ACC112 (cell line): Measurements from ENCODE around the gene SYNGR3.

Experiments used
- H2AFZ ChIP-seq: fragments of 200-600 bp; sonication (generic); one replicate; pipeline ENCODE4 v1.6.0; 2017; ENCODE audit warnings: antibody characterized with exemption, low read length; ENCODE audit not compliant: unreplicated experiment
- H3K27ac ChIP-seq: fragments of 200-600 bp; sonication (generic); 2 replicates; pipeline ENCODE4 v1.5.1; 2014; ENCODE audit warnings: low read depth, mild to moderate bottlenecking, antibody characterized with exemption, low read length, moderate library complexity
- H3K27me3 ChIP-seq: fragments of 200-600 bp; sonication (generic); 2 replicates; pipeline ENCODE4 v1.6.1; 2014; ENCODE audit warnings: mild to moderate bottlenecking, antibody characterized with exemption, low read length, moderate library complexity, mixed read lengths; ENCODE audit not compliant: insufficient read depth
- H3K36me3 ChIP-seq: fragments of 200-600 bp; sonication (generic); 2 replicates; pipeline ENCODE4 v1.6.1; 2016; ENCODE audit warnings: mild to moderate bottlenecking, antibody characterized with exemption, low read length, moderate library complexity, mixed read lengths; ENCODE audit not compliant: insufficient read depth
- H3K4me1 ChIP-seq: fragments of 200-600 bp; sonication (generic); one replicate; pipeline ENCODE4 v1.6.1; 2016; ENCODE audit warnings: low read length, mixed read lengths; ENCODE audit not compliant: insufficient read depth, unreplicated experiment, control insufficient read depth
- H3K4me3 ChIP-seq: fragments of 200-600 bp; sonication (generic); 2 replicates; pipeline ENCODE4 v1.5.1; 2014; ENCODE audit warnings: mild to moderate bottlenecking, low read depth, low read length
- H3K79me2 ChIP-seq: fragments of 200-600 bp; sonication (generic); one replicate; pipeline ENCODE4 v1.6.0; 2016; ENCODE audit warnings: low read length; ENCODE audit not compliant: control insufficient read depth, unreplicated experiment, insufficient read depth

The SYNGR3 gene

DNA sequence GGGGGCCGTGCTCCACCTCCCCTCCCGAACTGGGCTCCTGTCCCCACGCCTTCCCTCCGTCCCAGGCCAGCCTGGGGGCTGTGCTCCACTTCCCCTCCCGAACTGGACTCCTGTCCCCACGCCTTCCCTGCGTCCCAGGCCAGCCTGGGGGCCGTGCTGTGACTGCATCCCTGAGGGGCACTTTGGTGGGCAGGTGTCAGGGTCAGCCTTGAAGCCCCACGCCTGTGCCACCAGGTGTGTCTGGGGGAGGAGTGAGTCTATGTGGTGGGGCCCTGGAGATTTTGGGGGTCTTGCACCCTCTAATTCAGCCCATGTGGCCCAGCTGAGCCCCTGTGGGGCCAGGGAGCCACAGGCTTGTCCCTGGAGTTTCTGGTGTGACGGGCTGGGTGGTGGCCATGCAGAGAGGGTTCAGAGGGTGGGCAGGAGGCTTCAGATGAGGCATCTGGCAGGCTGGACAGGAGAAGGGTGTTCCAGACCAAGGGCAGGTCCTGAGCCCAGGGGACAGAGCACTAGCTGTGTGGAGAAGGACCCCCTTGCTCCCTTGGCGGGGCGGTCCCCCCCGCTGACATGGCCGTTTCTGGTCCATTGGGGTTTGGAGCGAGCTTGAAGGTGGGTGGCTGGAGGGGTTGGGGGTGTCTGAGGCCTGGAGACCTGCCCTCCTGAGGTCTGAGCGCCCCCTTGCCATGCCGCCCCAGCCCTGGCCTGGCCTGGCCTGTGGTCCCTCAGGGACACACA, 45.1 kb downstream of the SYNGR3 start:
- Histone ChIP-seq H2AFZ (no peak overlapping the region), H3K4me1 (peaks cover 43% of the 10 kb centered on the region), H3K36me3 (no peaks in the 10 kb centered on the region), H3K27ac (peak overlapping the region; percentile 65), H3K4me3 (peak overlapping the region; percentile 53), H3K79me2 (no peaks in the 10 kb centered on the region), H3K27me3 (no peaks in the 10 kb centered on the region)

DNA sequence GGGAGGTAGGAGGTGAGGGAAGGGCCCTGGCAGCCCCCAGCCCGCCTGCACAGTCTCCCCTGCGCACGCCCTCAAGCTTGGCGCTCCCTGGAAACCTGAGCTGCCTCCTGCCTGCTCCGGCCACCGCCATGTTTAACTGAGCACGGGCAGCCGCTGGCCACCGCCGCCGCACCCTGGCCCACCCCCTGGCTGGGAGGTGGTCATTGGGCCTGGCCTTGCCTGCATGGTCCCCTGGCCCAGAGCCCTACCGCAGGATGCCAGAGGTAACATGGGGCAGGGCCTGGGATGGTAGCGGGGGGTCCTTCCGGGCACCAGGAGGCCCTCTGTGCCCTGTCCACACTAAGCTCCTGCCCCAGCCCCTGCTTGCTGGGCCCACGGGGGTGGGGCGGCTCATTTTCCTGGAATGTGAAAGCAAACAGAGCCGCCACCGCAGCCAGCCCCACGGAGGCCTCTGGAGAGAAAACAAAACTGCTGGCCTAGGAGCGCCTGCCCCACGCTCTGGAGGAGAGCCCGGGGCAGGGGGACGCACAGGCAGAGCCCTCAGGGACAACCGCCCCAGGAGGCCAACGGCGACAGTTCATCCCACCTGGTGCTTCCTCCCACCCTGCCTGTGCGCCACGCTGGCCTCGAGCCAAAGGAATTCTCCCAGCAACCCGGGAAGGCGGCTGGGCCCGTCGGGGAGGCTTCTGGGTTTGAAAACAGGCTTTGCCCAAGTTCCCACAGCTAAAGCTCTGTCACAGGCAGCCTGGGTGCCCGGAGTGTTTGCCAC, 45.8 kb downstream of the SYNGR3 start:
- Histone ChIP-seq H3K79me2 (no peaks in the 10 kb centered on the region), H3K27ac (peak overlapping the region; percentile 65), H3K4me3 (peak overlapping the region; percentile 53), H3K36me3 (no peaks in the 10 kb centered on the region), H3K27me3 (no peaks in the 10 kb centered on the region), H3K4me1 (peaks cover 43% of the 10 kb centered on the region), H2AFZ (no peak overlapping the region)

DNA sequence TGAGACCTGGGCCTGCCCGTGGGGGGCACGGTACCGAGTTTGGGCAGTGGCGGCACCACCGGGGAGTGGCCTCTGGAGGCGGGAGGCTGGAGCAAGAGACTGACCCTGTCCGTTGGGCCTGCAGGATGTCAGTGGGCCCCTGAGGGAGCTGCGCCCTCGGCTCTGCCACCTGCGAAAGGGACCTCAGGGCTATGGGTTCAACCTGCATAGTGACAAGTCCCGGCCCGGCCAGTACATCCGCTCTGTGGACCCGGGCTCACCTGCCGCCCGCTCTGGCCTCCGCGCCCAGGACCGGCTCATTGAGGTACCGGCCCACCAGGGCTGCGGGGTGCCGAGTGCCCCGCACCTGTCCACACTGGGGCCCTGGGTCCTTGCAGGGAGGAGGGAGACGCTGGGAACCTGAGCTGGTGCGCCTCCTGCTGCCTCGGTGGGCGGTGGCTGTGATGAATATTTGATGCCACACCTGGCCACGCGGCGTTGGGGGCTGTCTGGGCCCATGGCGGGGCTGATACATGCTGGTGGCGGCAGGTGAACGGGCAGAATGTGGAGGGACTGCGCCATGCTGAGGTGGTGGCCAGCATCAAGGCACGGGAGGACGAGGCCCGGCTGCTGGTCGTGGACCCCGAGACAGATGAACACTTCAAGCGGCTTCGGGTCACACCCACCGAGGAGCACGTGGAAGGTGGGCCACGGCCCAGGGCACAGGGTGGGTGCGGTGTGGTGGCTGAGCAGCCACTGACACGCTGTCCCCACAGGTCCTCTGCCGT, 46.6 kb downstream of the SYNGR3 start:
- no peaks in the 10 kb centered on the region for H3K36me3 ChIP-seq
- peak overlapping the region; percentile 65 for H3K27ac ChIP-seq
- H3K79me2 ChIP-seq: no peaks in the 10 kb centered on the region
- peak overlapping the region; percentile 53 for H3K4me3 ChIP-seq
- H3K27me3 ChIP-seq: no peaks in the 10 kb centered on the region
- peaks cover 43% of the 10 kb centered on the region for H3K4me1 ChIP-seq
- H2AFZ ChIP-seq: no peak overlapping the region

DNA sequence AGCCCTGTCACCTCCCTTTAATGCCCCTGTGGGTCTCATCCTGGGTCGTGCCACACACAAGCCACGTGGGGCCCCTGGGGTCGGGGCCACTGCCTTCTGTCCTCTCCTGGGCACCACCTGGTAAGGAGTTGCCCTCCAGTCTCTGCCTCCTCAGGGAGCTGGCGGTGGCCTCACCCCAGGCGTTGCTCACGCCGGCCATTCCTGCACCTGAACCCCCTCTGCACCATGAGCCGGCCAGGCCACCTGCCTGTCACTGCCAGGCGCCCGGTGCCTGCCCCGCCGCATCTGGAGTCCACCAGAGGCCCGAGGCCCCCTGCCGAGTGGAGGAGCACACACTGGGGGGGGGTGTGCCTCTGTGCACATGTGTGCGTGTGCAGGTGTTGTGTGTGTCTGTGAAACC, 47.3 kb downstream of the SYNGR3 start:
- Histone ChIP-seq H3K4me1 (peaks cover 43% of the 10 kb centered on the region), H3K27ac (no peak overlapping the region), H3K36me3 (no peaks in the 10 kb centered on the region)

DNA sequence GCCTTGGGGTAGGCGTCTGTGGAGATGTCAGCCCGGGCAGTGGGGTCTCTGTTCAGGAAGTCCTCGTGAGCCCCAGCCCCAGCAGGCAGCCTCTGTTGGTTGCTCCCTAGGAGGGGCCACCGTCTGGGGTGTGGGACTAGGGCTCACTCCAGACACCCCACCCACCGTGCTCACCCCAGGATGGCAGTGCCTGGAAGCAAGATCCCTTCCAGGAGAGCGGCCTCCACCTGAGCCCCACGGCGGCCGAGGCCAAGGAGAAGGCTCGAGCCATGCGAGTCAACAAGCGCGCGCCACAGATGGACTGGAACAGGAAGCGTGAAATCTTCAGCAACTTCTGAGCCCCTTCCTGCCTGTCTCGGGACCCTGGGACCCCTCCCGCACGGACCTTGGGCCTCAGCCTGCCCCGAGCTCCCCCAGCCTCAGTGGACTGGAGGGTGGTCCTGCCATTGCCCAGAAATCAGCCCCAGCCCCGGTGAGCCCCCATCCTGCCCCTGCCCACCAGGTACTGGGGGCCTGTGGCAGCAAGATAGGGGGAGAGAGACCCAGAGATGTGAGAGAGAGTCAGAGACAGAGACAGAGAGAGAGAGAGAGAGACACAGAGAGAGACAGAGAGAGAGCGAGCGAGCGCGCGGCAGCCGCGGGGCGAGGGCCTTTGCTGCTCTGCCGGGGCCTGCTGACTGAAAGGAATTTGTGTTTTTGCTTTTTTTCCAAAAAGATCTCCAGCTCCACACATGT, 48.0 kb downstream of the SYNGR3 start:
- Histone ChIP-seq H3K4me3 (no peak overlapping the region), H3K79me2 (no peaks in the 10 kb centered on the region), H2AFZ (no peak overlapping the region), H3K27me3 (no peaks in the 10 kb centered on the region), H3K4me1 (peaks cover 37% of the 10 kb centered on the region), H3K36me3 (no peaks in the 10 kb centered on the region), H3K27ac (no peak overlapping the region)

More for the DNA sequence above, 47.3 kb downstream of the SYNGR3 start:
- no peaks in the 10 kb centered on the region for H3K79me2 ChIP-seq
- H3K4me3 ChIP-seq: no peak overlapping the region
- no peak overlapping the region for H2AFZ ChIP-seq
- no peaks in the 10 kb centered on the region for H3K27me3 ChIP-seq

DNA sequence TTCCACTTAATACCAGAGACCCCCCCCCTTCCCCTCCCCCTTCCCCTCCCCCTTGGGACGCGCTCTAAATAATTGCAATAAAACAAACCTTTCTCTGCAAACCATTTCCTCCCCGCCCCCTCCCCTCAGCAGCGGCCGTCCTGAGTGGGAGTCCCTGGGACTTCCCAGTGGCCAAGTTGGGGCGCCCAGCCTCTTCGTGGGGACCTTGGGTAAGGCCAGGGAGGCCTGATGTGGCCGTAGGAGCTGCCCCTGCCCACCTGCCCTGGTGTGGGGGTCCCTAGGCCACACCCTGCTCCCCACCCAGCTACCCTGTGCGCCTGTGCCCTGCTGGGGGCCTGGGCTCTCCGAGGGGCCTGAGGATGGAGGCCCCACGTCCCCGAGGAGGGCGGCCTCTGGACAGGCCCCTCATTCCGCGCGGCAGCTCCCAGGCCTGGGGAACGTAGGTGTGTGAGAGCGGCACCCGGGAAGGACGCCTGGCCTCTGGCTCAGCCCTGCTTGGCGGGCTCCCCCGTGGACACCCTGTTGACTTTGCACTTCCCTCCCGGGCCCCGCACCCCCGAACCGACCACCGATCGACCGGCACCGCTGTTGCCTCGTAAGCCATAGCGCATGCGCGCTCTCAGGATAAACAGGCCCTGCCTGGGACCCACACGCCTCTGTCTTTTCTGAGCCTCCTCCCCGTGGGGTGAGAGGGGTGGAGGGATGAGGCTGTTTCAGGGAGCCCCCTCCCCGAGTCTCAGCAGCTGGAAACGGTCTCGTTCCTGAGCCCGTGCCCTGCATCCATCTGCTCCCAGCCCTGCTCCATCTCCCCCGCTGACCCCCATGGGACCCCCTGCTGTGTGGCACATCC, 48.8 kb downstream of the SYNGR3 start:
- Histone ChIP-seq H3K4me1 (peaks cover 30% of the 10 kb centered on the region), H2AFZ (no peak overlapping the region), H3K4me3 (no peak overlapping the region), H3K27me3 (no peaks in the 10 kb centered on the region), H3K36me3 (no peaks in the 10 kb centered on the region), H3K79me2 (no peaks in the 10 kb centered on the region), H3K27ac (no peak overlapping the region)

DNA sequence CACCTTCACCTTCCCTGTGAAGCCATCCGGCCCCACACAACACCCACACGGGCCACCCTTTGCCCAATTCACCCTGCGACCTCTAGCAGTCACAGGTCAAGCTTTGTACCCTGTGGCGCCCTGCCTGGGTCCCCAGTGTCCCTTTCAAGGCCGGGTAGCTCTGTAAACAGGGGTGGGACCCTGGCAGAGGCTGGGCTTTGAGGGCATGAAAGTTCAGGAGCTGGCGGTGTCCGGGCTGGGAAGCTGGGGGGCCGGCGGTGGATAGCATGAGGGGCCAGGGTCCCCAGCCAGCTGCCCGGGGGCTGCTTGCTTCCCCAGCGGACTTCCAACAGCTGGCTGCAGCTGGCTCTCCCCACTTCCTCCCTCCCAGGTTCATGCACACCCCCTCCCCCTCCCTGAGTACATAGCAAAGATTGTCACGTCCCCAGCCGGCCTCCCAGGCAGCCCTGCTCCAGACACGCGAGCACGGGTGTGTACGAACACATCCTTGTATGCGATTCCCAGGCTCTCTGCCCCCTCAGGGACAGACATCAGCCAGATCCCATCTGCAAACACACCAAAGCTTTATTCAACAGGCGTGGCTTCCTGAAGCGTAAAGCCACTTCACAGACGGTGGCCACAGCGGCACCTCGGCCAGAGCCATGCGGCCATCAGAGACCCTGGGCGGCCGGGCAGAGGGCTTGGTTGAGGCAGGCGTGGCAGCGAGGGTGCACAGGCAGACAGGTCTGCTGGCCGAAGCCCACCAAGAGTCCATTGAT, 49.7 kb downstream of the SYNGR3 start:
- Histone ChIP-seq H3K36me3 (no peaks in the 10 kb centered on the region), H3K4me3 (no peak overlapping the region), H3K79me2 (no peaks in the 10 kb centered on the region), H3K27me3 (no peaks in the 10 kb centered on the region), H3K27ac (no peak overlapping the region), H3K4me1 (peaks cover 24% of the 10 kb centered on the region), H2AFZ (no peak overlapping the region)

DNA sequence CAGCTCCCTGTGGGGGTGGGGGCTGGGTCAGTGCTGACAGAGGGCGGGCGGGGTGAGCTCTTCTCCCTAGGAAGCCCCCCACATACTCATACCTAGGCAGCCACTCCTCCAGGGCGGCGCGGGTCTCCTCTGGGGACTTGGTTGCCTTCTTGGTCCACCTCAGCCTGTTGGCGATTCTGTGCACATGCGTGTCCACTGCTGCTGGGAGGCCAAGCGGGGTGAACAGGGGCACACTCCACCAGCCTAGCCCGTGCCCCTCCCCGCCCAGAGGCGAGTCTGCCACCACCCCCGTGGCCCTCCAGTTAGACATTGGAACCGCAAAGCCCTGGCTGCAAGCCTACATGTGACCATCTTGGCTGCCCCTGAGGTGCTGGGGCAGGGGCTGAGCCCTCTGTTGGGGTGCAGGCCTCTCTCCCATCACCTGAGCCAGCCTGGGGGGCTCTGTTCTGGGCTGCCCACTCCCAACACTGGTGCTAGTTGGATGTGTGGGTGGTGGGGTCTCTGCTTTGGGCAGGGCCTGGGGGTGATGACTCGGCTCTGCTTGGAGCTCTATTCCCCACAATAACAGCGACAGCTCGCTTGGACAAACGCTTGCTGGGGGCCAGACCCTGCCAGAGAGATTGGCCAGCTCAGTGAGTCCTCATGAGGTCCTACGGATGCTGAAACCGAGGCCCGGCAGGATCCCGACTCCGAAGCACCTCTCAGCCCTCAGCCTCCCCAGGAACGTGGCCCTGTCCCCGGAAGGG, 50.4 kb downstream of the SYNGR3 start:
- peaks cover 17% of the 10 kb centered on the region for H3K4me1 ChIP-seq
- H3K4me3 ChIP-seq: no peak overlapping the region
- H3K27me3 ChIP-seq: no peaks in the 10 kb centered on the region
- no peak overlapping the region for H2AFZ ChIP-seq
- no peak overlapping the region for H3K27ac ChIP-seq
- no peaks in the 10 kb centered on the region for H3K36me3 ChIP-seq
- H3K79me2 ChIP-seq: no peaks in the 10 kb centered on the region
